ENCODE results near the gene EIF1B.

EIF1B gene

DNA sequence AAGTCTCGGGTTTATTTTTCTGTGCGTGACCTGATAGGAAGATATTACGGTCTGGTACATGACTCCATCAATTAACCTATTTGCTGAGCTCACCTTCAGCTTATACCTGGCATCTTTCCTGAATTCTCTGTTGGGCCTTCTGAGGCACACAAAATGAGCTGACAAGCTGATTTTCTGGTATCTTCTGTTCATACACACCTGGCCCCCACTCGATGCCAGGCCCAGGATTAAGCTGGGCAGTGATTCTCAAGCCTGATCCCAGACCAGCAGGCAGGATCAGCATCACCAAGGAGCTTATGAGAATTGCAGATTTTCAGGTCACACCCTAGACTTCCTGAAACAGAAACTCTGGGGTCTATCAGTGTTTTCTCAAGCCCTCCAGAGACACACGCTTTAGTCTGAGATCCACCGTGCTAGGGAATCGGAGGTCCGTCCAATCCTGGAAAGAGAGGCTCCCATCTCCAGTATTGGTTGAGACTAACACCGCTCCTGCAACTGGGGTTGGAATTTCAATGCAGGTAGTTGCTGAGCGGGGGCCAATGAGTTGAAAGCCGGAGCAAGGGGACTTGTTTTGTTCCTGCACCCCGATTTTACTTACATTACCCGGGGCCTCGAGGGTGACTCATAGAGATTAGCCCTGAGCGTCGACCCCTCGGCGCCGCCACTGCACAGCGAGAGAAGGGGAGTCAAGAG, 636 bp upstream of the EIF1B start:
- DNase-seq (ENCODE audit: low spot score): no peak

DNA sequence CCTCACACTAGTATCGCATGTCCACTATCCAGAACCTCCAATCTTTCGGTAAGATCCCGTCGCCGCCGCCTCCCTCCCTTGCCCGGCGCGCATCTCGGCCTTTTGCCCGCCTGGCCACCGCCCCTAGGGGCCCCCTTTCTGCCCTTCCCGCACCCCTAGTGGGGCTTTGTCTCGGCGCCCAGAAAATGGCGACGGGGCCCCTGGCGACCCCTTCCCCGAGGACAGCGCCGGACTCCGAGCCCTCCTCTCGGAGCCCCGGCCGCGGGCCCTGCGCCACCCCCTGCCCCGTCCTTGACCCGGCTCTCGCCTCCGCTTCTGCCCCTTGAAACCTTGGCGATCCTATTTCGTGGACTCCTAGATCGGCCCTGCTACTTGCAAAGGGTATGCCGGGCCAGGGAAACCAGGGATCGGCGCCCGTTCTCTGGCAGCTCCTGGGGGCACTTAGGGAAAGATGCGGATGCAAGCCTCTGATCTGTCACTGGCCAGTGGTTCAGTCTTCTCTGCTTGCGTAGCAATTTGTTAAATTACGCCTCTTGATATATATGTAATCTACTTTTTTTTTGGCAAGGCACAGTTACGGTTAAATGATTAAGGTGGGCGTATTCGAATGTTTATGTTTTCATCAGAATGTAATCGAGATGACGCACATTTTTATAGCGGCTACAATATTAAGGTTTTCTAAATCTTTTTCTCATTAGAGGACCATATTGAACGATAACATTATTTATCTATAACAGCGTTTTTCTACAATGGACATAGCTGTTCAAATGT, 603 bp downstream of the EIF1B start:
- DNase-seq (ENCODE audit: low spot score): peak; percentile 15

GRCh38 chr3:40310705-40311104, 1.2 kb downstream of the EIF1B start:
- no peak for DNase-seq (ENCODE audit: low spot score)

DNA sequence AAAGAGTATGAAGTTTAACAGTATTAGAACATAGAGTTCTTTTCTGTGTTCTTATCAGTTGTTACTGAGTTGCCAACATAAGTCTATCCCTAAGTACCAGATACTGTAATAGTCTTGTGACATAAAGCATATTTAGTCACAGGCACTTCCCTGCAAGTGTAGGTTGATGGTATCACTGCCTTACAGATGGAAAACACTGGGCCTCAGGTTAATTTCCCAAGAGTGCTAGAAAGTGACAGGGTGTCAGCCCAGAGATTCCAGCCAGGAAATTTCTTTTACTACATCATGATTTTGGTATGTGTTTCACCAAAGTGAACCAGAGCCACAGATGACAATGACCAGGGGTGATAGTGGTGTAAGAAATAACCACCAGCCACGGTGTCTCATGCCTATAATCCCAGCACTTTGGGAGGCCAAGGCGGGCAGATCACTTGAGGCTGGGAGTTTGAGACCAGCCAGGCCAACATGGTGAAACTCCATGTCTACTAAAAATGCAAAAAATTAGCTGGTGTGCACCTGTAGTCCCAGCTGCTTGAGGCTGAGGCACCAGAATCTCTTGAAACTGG, 3.2 kb downstream of the EIF1B start:
- DNase-seq (ENCODE audit: low spot score): no peak

DNA sequence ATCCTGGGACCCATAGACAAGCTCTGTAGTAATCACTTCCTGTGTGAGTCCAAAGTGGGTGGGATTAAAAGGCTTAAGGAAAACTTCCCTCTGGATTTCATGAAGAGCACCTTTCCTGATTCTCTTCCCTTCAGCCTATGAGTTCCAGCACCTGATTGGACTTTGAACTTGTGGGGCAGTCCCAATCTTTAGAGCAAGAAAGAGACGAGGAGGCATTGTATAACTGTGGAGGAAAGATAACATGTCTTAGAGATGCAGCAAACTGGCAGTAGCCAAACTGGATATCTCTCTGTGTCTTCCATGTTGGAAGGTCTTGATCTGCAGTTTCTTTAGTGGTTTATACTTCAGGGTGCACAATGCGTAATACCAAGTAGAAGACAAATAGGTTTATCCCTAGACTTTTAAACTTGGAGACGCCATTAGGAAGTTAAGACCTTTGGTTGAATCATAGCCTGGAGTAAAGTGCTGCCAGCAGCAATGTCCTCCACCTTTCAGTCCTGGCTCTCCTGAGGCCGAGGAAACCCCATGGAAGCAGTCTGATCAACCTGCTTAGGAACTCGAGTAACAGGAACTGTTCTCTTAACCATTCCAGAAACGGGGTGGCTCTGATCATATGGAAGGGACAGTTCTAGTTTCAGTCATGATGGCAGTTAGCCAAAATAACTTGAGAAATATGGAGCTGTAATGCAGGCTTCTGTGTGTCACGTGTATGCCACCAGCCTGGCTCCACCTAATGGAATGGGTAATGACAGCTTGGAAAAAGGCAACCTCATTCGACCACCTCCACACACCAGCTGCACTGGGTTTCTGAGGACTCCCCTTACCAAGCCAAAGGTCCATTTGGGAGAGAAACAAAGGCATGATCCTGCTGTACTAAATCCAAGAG, 4.7 kb downstream of the EIF1B start:
- DNase-seq (ENCODE audit: low spot score): no peak

- DNase-seq (ENCODE audit: low spot score): peak; percentile 67
Observed at GRCh38 chr3:40317061-40317855, 7.8 kb downstream of the EIF1B start.

DNA sequence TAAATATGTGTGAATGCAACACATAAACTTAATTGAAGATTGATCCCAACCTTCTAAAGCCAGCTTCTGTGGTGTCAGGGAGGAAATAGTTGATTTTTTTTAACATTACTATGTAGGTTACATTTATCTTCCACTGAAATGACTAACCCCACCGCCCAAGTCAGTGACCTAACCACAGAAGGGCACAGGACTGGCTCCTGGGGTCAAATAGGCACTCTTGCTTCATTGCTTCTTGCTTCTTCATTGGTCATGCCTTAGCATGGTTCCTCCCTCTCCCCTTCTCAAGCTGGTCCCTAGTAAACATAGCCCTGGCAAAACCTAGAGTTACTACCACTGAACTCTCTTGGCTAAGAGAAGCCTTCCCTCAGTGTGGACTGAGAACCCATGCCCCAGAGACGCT, 12.3 kb downstream of the EIF1B start:
- DNase-seq (ENCODE audit: low spot score): no peak

DNA sequence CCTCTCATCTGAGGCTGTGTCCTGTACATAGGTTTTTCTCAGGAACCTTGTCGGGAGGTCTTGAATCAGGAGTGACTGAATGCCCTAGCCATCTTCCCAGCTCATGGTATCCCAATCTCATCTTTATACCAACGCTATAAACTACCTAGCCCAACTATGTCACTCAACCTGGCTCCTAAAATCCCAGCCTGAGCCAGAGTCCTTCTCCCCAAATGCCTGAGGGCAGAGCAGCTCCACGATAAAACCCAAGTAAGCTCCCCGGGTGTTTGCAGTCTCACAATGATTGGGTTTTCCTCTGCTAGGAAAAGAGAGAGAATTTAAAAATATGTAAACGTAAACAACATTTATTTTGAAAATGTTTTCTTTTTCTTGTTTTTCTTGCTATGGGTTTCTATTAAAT, 14.4 kb downstream of the EIF1B start:
- no peak for DNase-seq (ENCODE audit: low spot score)

- DNase-seq (ENCODE audit: low spot score): no peak
Observed at GRCh38 chr3:40324621-40325020, 15.1 kb downstream of the EIF1B start.

DNA sequence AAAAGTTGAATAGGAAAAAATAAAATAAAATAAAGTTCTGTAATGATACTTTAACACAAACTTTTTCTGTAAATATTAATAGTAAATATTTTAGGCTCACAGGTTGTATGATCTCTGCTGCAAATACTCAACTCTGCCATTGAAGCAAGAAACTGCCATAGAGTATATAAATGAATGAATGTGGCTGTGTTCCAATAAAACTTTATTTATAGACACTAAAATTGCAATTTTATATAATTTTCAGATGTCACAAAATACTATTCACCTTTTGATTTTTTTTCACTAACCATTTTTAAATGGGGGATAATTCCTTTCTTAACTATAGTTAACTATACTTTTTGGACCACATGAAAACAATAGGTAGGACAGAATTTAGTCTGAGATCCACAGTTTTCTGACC, 16.0 kb downstream of the EIF1B start:
- DNase-seq (ENCODE audit: low spot score): no peak

DNA sequence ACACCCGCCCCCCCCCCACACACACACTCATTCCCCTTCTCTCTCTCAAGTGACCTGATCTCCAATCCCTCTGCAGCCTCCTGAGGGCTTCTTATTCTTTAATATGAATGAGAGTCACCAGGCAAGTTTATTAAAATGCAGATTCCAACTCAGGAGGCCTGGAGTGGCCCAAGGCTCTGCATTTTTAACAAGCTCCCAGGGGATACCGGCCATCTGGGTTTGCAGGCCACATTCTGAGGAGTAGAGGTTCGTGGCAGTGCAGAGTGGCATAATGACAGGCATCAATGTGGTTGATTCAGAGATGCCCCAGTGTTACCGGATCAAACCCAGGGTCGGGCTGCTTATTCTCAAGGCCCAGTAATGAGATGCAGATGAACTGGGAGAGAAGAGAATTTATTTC, 18.9 kb downstream of the EIF1B start:
- no peak for DNase-seq (ENCODE audit: low spot score)

DNA sequence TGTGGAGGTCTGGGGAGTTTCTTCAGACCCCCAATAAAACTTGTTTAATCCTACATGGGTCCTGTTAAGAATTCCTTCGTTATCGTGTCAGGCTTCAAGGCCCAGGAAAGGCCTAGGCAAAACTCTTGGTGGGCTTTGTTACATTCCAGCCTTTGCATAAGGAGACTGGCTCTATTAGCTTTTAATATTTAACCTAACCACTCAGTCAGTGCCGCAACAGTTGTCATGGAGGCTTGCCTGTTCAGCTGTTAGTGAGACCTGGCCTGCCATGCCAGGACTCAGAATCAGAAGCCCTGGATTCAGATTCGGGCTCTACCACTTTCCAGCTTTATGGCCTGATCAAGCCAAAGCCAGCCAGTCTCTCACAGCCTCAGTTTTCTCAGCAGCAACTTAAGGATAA, 19.6 kb downstream of the EIF1B start:
- no peak for DNase-seq (ENCODE audit: low spot score)

GRCh38 chr3:40332684-40333083, 23.2 kb downstream of the EIF1B start:
- DNase-seq (ENCODE audit: low spot score): no peak

GRCh38 chr3:40333416-40333815, 23.9 kb downstream of the EIF1B start:
- DNase-seq (ENCODE audit: low spot score): no peak

GRCh38 chr3:40333852-40334251, 24.3 kb downstream of the EIF1B start:
- DNase-seq (ENCODE audit: low spot score): no peak

DNA sequence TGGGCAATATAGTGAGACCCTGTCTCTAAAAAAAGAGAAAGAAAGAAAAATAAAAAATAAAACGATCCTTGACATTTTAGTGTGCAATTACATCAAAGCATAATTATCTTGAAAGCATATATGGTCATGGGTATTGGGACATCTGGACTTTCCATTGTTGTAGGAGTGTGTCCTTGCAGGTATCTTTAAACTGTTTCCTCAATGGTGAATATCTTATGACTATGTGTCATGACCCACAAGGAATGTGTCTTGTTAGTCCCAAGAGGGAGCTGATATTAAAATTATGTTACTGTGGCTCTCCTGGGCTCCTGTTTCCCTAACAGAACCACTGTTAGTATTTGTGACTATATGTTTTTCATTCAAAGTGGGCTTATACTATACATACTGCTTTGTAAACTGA, 26.6 kb downstream of the EIF1B start:
- DNase-seq (ENCODE audit: low spot score): no peak

- no peak for DNase-seq (ENCODE audit: low spot score)
Observed at GRCh38 chr3:40336511-40337135, 27.1 kb downstream of the EIF1B start.

GRCh38 chr3:40337136-40338108, 27.9 kb downstream of the EIF1B start:
- DNase-seq (ENCODE audit: low spot score): no peak

DNA sequence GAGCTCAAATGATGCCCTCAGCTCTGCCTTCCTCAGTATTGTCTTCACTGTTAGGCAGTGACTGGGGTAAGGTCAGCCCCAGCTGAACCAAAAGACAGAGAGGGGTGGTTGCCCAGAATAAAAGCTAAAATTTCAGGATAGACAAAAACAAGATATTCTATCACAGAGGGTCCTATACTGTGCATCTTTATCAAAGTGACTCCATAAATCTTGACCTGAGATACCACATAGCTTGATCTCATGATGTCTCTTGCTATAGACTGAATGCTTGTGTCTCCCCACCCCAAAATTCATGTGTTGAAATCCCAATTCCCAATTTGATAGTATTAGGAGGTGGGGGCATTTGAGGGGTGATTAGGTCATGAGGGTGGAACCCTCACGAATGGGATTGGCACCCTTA, 30.4 kb downstream of the EIF1B start:
- DNase-seq (ENCODE audit: low spot score): no peak
